Measurements from ENCODE around the gene PDE4D.
A peak's percentile ranks its signal among the peaks of the same experiment; 100 is the strongest.

PDE4D gene

DNA sequence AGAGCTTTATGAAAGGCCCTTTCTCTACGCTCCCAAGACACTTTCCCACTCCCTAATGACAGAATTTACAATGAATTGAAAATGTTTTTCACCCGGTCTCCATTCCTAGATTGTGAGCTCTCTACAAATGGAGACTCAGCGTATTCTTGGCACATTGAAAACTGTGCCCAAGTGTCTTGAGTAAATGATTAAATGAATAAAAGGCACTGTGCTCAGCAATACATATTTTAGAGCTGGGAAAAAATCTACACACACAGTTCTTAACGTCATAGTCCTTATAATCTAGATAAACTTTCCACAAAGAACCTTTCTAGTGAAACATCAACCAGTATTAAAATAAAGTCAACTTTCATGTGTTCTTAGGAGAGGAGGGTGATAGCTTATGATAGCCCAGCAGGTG, 676.7 kb downstream of the PDE4D start:
- no peak for DNase-seq (ENCODE audit: low read depth, low spot score)

DNA sequence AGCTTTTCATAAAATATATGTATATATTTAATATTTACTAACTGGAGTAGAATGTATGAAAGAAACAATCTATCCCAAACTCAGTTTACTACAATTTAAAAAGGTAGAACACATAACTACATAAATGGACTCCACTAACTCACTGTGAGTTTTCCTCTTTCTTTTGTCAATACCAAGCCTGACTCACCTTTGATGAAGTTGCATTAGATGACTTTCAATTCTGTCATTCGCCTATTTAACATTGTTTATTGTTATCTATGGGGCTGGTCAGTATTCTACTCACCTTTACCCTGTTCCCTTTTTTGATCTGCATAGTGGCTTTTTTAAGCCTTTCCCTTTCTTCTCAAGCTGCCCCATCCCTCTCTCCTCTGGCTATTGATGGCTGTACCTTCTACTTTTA, 680.9 kb downstream of the PDE4D start:
- no peak for DNase-seq (ENCODE audit: low read depth, low spot score)

DNA sequence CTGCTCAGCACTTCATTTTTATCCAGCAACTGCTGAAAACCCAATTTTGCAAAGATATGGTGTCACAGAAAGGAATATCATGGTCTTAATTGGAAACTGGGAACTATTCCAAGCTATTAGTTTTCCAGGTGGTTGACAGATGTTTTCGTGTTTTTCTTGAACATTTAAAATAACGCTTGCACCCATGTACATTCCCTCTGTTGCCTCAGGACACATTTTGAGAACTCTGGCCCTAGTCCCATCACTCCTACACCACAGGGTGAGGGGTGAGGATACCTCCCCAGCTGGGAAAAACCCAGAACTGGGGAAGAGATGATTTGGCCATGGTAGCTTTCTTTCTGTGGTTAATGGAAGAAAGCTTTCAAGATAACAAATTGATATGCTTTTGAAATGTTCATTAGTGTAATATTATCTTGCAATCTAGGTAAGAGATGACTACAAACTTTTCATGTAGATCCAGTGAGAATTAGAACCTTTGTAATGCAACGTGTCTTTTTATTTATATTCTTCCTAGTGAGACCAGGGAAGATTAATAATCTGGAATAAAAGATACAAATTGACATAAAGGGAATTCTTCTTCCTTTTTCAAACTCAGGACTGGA, 683.7 kb downstream of the PDE4D start:
- no peak for DNase-seq (ENCODE audit: low read depth, low spot score)

DNA sequence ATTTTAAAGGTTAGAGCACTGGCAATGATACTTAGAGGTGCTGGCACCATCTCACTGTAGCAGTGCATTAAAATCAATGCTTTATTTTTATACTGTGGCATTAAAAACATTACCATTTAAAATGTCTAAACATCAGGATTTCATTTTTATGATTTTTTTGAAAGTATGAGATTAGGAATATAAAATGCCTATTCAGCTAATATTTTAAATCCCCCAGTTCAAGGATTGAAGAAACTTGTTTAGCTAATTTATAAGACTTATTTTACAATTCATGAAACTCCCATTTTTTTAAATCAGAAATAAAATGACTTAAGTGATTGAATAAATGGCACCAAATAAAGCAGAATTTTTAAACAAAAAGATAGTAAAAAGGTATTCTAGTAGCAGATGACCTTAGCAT, 685.1 kb downstream of the PDE4D start:
- DNase-seq (ENCODE audit: low read depth, low spot score): no peak

DNA sequence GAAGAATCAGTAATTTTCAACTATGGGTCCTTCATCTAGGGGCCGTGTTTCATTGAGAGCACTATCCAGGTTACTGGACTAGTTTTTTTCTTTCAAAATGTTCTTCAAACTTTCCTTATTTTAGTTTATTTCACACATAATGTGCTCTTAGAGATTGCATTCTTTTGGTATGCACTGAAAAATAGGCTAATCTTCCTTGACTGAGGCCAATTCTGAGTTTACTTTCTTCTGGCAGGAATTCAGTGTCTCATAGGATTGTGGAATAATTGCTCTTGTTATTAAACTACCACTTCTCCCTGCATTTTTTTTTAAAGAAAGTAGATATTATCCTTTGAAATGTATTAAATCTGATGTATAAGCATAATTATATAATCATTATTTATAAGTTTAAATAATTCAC, 686.1 kb downstream of the PDE4D start:
- no peak for DNase-seq (ENCODE audit: low read depth, low spot score)

DNA sequence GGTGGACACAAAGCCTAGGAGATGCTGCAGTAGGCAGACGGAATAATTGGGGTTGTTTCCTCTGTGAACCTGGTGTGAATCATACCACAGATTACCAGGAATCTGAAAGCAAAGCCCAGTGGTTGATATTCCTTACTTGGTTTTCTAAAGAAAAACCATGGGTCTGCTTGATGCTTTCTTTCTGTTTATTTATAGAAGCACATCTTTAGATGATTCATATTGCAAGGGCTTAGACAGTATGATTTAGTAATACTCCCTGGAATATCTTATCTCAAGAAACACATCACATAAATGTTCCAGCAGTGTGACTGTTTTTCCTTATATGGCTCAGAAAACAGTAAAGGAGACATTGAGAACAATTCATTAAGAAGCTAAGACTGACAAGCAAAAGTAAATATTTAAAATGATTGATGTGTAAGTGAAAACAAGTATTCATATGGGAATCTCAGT, 687.4 kb downstream of the PDE4D start:
- DNase-seq (ENCODE audit: low read depth, low spot score): no peak

DNA sequence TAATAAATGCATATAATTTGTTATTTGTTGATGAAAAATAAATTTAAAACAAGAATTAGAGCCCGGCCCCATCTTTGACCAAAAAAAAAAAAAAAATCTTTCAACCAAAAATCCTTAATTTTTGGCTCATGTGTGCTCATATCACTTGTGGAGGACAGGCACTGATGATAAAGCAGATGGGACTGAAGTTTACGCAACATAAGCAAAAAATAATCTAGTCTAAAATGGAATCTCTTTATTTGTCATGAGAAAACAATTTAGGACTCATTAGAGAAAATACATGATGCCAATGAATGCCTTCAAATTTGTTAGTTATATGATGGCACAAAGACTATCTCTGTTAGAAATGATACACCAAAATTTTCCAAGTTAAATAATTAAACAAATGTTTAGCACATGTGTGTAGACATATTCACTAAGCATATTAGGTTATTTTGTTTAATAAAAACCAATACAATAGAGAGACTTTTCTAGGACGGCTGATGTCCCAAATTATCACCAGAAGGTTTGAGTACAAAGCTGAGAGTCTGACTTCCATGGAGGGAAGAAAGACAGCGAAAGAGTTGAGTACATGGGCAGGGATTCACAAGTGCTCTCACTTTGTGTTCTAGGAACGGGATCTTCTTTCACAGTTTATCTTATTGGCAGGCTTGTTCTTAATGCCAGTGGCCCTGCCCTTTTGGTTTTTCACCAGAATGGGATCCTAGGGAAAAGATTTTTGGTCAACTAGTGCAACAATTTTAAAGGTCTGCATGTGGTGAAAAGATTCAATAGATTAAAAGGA, 689.2 kb downstream of the PDE4D start:
- no peak for DNase-seq (ENCODE audit: low read depth, low spot score)

DNA sequence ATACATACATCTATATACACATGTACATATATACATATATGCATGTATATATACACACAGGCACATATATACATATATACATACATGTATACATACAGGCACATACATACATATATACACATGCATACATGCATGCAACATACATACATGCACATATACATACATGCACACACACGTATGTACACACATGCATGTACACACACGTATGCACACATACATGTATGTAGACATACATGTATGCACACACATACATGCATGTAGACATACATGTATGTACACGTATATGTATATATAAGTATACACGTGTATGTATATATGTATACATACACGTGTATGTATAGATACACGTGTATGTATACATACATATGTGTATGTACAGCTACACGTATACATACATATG, 693.7 kb downstream of the PDE4D start:
- no peak for DNase-seq (ENCODE audit: low read depth, low spot score)

DNA sequence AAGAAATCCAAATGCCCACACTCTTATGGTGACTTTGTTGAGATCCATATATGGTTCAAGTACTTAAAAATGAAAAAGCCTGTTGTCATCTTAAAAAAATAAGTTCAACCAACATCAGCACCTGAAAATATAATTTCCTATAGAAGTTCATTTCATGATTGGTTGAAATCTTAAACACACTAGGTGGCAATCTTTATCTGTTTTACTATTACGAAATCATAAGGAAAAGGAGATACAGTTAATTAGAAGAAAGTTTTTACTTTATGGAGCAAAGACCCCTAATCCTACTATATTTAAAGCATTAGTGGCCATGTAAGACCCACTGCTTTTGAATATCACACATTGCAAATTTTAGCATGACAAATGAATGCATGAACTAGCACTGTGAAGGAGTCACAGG, 694.7 kb downstream of the PDE4D start:
- no peak for DNase-seq (ENCODE audit: low read depth, low spot score)

DNA sequence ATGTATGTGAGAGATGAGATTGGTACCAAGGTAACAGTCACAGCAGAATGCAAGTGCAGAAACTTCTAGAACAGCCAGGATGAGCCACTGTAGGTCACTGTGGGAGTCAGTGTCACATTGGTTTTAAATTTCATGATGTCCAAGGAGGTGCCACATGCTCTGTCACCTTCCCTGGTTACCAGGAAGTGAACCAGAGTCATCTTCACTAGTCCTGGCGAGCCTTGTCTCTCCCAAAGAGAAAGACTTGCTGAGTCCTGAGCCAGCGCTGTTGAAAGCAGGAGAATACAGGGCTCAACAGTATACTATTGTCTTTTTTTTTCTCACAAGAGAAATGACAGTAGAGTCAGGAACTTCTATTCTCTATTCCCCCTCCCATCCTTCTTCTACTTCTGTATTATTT, 695.2 kb downstream of the PDE4D start:
- DNase-seq (ENCODE audit: low read depth, low spot score): no peak

DNA sequence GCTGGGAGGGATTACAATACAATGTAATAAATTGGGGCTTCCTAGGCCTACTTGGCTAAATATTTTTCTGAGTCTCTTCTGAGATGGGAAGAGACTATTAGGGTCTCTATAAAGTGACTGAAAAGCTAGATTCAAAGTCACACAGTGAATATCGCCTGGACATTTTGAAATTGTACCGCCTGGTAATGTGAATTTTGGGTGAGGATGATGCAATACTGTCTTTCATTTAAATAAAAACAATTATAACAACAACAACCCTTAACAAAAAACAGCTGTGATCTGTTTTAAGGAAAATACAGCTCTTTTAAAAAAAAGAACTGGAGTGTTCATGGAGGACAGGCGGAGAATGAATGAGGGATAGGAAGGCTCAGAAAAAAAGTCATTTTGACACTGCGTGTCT, 695.6 kb downstream of the PDE4D start:
- no peak for DNase-seq (ENCODE audit: low read depth, low spot score)

DNA sequence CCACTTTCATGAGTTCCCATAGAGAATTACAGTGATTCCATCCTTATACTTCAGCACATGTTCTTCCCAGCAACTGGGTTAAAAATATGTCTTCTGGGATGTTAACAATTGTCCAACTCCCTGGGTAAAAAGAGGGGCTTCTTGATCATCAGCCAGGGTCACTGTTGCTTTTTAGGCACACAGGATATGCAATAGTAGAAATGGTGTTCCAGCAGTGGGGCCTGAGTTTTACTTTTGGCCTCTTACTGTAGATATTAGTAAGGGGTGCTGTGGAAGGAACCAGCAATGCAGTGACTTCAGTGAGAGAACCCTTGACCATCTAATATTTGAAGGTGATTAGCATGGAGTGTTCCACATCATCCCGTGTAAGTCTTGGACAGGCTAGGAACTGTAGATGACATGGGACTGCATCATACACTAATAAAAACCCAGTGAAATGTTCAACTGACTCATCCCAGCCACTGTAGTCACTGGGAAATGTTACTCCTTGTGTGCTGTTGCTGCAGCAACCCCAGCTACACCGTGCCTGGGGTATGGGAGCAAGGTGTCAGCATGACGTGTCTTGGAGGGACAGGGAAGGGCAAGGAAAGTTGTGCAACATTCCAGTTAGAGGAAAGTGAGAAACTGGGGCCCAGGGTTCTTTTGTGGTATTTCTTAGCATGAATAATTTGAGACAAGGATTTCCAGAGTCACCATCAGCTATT, 699.8 kb downstream of the PDE4D start:
- peak; percentile 46 for DNase-seq (ENCODE audit: low read depth, low spot score)

DNA sequence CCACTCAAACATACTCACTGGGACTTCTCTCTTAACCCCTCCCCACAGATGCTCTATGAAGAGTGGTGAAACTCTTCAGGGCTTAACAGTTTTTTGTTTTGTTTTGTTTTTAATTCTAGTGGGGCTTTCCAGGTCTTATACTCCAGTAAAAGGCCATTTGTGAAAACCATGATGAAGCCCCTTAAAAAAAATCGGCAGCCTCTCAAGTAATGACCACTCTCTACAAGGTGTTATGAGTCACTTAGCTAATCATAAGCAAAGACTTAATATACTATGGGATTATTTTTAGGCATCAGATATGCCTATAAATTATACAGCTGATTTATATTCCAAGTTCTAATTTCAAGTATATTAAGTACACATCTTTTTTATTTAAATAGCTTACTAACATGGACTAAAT, 702.8 kb downstream of the PDE4D start:
- DNase-seq (ENCODE audit: low read depth, low spot score): no peak

DNA sequence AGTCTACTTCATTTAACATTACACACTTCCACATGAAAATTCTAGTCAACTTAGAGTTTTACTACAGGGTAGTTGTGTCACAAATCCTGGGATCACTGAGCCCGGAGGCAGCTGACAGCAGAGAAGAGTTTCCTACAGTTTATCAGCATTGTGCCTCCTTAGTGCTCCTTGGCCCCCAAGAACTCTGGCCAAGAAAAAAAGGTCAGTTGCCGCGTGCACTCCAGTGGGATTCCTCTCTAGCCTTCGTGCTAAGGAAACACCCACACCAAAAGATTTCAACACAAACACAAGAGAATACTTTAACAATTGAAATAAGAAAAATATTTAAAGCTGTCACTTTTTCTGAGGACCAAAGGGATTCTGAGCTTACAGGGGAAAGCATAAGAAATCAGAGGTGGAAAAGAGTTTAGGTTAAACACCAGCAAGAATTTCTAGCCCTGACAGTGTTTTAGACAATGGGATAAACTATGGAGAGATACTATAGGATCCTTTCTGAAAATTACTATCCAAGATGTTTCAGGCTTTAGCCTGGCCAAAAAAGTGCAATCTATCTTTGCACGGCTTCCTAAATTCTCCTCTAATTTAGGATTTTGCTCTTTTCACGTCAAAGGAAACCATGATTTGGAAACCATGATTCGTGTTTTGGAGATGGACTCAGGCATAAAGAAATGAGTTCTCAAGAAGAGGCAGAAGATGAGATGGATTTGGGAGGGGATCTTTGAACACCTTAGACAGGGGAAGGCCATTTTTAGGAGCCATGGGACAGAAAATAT, 703.9 kb downstream of the PDE4D start:
- DNase-seq (ENCODE audit: low read depth, low spot score): no peak

DNA sequence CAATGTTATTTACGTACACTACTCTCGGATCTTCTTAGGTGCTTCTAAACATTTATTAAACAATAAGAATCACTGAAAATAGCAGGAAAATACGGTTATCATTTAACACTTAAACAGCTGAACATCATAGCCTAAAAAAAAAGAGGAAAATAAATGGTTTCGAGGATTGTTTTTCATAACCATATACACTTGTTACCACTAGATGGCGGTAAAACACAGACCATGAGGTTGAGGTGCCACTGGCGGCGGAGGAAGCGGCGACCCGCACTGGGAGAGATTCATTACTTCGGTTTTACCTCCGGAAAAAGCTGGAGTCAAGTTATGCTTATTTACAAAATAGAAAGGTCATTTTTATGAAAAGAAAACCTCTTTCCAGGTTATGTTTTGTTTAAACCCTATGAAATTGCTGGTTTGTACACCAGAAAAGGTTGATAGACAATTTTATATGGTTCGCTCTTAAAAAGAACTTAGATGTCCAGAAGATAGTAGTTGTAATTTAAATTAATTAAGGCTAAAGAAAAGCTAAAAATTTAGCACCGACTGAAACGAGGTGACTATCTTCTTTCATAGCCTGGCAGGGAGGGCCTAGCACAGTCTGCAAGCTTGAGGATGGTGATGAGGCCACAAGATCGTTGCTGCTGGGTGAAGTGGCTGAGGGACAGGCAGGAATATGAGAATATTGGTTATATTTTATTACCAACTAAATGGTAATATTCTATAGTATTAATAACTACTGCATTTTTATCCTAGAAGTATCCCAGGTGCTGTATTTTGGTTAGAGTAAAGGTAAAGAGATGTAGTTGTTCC, 704.9 kb downstream of the PDE4D start:
- DNase-seq (ENCODE audit: low read depth, low spot score): no peak

DNA sequence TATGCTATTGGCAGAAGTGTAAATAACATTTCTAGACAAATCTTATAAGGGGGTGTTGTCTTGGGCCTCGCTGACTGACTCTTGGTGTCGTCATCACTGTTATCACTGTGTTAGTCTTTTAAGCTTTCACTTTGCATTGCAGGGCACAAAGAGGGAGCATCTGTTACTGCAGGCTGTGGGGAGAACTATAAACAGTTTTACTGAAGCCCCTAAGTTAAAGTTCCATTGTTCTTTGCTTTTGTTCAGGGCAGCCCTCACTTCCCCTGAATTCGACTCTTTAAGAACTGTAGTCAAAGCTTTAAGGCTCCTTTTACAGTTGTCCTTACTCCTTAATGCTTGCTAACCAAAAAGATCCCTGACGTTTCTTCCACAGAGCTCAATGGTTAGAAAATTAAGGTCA, 705.7 kb downstream of the PDE4D start:
- no peak for DNase-seq (ENCODE audit: low read depth, low spot score)

DNA sequence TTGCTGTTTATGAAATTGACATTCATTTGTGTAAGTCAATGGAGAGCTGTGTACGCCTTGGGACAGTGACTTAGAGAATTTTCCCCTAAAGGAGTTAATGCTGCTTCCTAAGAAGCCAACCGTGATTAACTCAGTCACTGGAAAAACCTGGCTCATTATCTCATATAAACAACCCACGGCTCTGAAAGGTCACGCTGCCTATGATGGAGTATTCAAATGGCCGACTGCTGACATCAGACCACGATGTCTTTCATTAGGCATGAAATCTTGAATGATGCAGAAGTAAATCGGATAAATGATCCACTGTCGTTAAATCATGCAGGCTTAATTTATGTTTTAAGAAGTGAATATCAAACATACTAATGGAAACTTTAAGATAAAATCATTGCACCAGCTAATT, 706.9 kb downstream of the PDE4D start:
- no peak for DNase-seq (ENCODE audit: low read depth, low spot score)

DNA sequence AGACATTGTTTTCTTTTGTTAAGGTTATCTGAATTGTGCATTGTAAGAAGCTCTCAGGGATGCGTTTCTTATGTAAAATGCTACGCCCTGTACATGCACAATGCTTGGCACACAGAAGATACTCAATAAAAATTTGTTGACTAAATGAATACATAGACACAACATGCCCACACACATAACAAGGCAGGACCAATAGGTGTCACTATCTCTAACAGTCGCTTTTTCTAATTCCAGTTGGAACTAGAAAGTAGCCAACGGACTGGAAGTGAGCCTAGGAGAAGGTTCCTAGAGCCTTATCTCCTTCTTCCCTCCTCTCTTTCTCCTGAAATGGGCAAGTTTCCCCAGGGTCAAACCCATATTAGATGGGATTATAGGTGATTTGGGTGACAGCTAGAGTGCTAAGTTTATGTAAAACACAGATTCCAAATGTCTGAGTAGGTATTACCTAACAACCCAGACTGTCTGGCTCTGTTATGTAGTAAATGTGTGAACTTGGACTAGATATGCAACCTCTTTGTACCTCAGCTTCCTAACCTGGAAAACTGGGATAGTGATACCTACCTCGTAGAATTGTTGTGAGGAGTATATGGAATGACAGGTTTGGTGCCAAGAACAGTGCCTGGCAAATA, 707.7 kb downstream of the PDE4D start:
- no peak for DNase-seq (ENCODE audit: low read depth, low spot score)

DNA sequence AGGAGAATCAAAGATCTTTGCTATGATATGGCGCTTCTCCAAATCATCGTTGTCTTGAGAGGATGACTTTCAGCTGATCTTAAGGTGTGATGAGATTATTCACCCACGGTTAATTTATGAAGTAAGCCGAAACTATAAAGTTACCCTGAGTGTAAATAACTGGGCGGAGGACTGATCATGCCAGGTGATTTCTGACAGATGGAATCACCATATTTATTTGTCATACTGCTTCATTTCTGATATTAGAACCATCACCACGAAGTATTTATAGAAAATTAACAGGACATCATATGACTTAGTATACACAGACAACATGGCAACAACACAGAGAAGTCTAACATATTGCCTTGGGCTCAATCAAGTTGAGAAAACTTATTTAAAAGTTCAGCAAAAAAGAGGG, 708.8 kb downstream of the PDE4D start:
- no peak for DNase-seq (ENCODE audit: low read depth, low spot score)

DNA sequence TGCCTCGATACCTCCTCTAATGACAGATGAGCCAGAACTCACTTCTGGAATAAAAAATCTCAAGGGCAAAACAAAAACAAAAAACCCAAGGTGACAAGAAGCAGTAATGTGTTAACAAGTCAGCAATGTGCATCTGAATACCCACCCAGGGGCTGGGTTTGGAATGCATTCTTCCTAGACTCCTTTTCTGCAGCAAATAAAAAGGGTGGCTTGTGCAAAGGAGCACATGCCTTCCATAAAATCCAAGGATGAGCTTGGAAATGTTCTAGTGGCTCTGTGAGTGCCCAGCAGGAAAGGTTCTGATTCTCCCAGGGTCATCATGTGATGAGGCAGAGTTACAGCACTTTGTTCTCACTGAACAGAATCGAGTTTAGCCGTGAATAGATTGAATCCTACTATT, 710.8 kb downstream of the PDE4D start:
- no peak for DNase-seq (ENCODE audit: low read depth, low spot score)

DNA sequence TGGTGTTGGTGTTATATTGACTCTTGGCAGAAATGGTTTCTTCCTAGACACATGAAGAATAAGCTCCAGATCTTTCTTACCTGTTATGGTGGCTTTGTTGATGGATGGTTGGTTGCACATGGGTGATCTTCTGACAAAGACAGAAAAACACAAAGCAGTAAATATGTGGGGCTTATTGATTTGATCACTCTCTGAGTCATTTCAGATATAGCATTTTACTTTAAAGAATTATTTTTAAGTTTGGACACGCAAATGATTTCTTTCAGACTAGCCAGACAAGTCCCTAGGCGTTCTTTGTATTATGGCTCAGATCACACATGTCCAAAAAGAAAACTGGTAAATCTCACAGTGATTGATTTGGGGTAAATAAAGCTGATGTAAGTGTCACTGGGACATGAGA, 713.0 kb downstream of the PDE4D start:
- no peak for DNase-seq (ENCODE audit: low read depth, low spot score)
